ES-I3 (cell line): ENCODE data around the gene ACYP2.
"Not testable (repeated sequence)": the region's sequence is repeated elsewhere in the genome, so short reads cannot be mapped to it uniquely, and the experiment has no call there.

Source experiments
- H3K36me3 ChIP-seq: 2 replicates; pipeline ENCODE4 v1.6.1; 2013; ENCODE audit warnings: mild to moderate bottlenecking, low read length, control low read depth, moderate library complexity; ENCODE audit not compliant: insufficient read depth
- H3K4me1 ChIP-seq: 2 replicates; pipeline ENCODE4 v1.6.1; 2013; ENCODE audit warnings: mild to moderate bottlenecking, control low read depth, low read length; ENCODE audit not compliant: insufficient read depth
- H3K9ac ChIP-seq: 2 replicates; pipeline ENCODE4 v1.6.1; 2013; ENCODE audit warnings: low read depth, mild to moderate bottlenecking, low read length, moderate library complexity
- H3K9me3 ChIP-seq: 2 replicates; pipeline ENCODE4 v1.6.1; 2013; ENCODE audit warnings: mild to moderate bottlenecking, low read length, moderate library complexity; ENCODE audit not compliant: control insufficient read depth, insufficient read depth

Gene ACYP2

DNA sequence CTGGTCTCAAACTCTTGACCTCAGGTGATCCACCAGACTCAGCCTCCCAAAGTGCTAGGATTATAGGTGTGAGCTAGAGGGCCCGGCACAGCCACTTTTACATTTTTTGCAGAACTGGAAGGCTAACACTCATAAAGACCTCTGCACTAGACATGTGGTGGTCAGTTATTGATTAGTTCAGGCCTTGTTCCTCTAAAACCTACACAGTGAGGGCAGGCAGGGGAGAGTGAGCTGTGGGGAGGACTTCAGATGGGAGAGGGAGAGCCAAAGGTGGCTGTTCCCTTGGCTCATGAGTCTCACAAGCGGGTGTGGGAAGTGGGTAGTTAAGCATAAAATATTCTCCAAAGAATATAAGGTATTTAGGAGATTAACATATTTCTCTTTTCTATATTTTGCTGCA is 29.3 kb upstream of the ACYP2 start:
- no peak overlapping the region for H3K9ac ChIP-seq

DNA sequence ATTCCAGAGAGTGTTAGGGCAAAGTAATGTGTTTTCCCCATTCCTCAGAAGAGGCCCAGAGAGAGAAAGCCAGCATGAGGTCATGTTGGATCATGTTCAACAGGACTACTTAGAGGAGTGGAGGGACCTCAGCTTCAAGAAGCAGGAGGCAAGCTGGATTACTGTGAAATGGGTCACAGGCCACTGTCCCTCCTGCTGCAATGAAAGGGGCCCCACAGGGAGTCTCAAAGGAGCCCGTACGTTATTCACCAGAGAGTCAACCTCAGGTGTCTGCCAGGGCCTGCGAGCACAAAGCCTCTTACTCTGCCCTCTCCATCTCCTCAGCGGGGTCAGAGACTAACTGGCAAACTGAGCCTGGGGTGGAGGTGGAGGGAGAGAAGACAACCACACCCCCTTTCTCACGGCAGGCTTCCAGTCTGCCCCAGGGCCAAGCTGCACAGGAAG is 27.2 kb upstream of the ACYP2 start:
- Histone ChIP-seq H3K9me3 (no peaks in the 10 kb centered on the region), H3K4me1 (no peaks in the 10 kb centered on the region), H3K9ac (no peak overlapping the region), H3K36me3 (no peaks in the 10 kb centered on the region)

More for the DNA sequence above, 29.3 kb upstream of the ACYP2 start:
- H3K4me1 ChIP-seq = no peaks in the 10 kb centered on the region
- no peaks in the 10 kb centered on the region for H3K9me3 ChIP-seq
- H3K36me3 ChIP-seq = no peaks in the 10 kb centered on the region

DNA sequence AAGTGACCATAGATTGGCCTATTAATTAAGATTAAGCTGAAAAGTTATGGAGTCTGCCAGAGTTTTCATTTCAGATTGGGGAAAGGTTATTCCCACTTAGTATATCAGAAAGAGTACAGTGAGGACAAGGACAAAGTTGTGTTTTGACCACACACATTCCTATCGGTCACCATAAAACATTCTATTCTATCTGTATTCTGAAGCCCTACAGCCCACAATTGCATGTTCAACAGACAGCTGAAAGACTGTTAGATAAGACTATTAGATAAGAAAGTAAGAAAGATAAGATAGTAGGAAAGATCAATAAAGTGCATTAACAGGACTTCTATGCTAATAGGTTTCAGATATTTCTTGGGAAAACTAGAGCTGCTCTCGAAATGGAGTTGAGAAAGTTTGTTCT is 26.7 kb upstream of the ACYP2 start:
- Histone ChIP-seq H3K4me1 (no peaks in the 10 kb centered on the region), H3K9ac (no peak overlapping the region), H3K9me3 (no peaks in the 10 kb centered on the region), H3K36me3 (no peaks in the 10 kb centered on the region)

DNA sequence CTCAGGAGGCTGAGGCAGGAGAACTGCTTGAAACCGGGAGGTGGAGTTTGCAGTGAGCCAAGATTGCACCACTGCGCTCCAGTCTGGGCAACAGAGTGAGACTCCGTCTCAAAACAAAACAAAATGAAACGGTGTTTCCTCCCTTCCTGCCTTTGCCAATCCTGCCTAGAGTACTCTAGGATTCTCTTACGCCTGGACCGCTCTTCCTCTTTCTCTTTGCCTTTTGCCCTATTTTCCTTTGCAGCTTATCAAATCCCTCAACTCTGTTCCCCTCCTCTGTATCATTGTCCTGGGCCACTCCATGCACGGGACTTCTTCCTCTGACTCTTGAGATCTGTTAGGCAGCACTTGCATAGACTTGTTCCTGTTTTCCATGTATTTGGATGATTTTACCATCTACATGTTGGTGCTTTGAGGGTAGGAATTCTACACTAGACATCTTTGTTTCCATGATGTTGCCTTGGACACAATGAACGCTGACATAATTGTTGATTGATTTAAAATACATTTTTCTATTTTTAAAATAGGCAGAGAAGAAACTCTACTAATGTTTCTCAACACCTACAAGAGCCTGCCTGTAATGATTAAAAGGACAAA is 24.8 kb upstream of the ACYP2 start:
- no peaks in the 10 kb centered on the region for H3K9me3 ChIP-seq
- H3K9ac ChIP-seq = no peak overlapping the region
- H3K4me1 ChIP-seq = no peaks in the 10 kb centered on the region
- H3K36me3 ChIP-seq = no peaks in the 10 kb centered on the region

DNA sequence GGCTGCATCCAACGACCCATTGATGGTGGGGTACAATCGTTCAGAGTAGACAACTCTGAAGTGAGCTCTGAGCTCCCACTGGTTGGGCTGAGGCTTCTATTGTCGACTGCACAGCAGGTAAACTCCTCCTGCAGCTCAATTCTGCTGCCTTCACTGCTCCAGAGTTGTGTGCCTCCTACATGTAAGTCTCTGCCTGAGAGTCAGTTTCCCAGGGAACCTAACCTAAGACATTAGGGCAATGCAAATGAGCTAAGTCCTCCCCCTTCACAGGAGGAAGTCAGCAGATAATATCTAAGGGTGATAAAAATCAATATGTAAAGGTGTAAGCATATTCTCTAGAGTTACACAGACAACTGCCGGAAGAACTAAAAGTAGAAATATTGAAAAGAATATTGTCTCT is 22.5 kb upstream of the ACYP2 start:
- Histone ChIP-seq H3K36me3 (no peaks in the 10 kb centered on the region), H3K4me1 (no peaks in the 10 kb centered on the region), H3K9ac (no peak overlapping the region), H3K9me3 (no peaks in the 10 kb centered on the region)

DNA sequence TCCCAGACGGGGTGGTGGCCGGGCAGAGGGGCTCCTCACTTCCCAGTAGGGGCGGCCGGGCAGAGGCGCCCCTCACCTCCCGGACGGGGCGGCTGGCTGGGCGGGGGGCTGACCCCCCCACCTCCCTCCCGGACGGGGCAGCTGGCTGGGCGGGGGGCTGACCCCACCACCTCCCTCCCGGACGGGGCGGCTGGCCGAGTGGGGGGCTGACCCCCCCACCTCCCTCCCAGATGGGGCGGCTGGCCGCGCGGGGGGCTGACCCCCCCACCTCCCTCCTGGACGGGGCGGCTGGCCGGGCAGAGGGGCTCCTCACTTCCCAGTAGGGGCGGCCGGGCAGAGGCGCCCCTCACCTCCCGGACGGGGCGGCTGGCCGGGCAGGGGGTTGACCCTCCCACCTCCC is 20.0 kb upstream of the ACYP2 start:
- H3K9me3 ChIP-seq, H3K36me3 ChIP-seq, H3K4me1 ChIP-seq, H3K9ac ChIP-seq: not testable (repeated sequence)

DNA sequence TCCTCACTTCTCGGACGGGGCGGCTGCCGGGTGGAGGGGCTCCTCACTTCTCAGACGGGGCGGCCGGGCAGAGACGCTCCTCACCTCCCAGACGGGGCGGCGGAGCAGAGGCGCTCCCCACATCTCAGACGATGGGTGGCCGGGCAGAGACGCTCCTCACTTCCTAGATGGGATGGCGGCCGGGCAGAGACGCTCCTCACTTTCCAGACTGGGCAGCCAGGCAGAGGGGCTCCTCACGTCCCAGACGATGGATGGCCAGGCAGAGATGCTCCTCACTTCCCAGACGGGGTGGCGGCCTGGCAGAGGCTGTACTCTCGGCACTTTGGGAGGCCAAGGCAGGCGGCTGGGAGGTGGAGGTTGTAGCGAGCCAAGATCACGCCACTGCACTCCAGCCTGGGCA is 19.3 kb upstream of the ACYP2 start:
- not testable (repeated sequence) for H3K36me3 ChIP-seq, H3K9ac ChIP-seq, H3K4me1 ChIP-seq, H3K9me3 ChIP-seq

DNA sequence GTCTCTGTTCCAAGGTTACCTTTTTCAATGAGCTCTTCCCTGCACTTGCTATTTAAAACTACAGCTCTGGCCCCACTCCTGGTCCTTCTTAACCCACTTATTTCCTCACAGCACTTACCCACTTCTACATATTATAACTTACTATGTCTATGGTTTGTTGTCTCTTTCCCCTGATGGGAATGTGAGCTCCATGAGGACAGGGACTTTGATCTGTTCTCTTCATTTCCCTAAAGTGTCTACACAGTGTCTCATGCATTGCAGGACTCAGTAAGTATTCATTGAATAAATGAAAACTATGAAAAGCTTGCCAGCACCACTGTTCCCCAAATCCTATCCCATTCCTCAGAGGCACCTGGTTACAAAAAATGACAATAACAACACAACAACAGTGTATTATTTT is 18.3 kb upstream of the ACYP2 start:
- no peaks in the 10 kb centered on the region for H3K4me1 ChIP-seq
- H3K9ac ChIP-seq = no peak overlapping the region
- no peaks in the 10 kb centered on the region for H3K36me3 ChIP-seq
- no peaks in the 10 kb centered on the region for H3K9me3 ChIP-seq

DNA sequence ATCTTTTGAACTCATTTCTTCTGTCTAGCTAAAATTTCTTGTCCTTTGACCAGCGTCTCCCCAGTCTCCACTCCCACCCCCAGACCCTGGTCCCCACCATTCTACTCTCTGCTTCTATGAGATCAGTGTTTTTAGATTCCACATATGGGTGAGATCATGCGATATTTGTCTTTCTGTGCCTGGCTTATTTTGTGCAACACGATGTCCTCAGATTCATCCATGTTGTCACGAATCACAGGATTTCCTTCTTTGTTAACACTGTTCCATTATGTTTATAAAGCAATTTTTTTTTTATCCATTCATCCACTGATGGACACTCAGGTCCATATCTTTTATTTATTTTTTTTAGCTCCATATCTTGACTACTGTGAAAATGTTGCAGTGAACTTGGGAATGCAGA is 16.0 kb upstream of the ACYP2 start:
- Histone ChIP-seq H3K9me3 (no peaks in the 10 kb centered on the region), H3K9ac (no peak overlapping the region), H3K36me3 (no peaks in the 10 kb centered on the region), H3K4me1 (peaks cover 5% of the 10 kb centered on the region; the same call in 1 of the 2 replicates)

DNA sequence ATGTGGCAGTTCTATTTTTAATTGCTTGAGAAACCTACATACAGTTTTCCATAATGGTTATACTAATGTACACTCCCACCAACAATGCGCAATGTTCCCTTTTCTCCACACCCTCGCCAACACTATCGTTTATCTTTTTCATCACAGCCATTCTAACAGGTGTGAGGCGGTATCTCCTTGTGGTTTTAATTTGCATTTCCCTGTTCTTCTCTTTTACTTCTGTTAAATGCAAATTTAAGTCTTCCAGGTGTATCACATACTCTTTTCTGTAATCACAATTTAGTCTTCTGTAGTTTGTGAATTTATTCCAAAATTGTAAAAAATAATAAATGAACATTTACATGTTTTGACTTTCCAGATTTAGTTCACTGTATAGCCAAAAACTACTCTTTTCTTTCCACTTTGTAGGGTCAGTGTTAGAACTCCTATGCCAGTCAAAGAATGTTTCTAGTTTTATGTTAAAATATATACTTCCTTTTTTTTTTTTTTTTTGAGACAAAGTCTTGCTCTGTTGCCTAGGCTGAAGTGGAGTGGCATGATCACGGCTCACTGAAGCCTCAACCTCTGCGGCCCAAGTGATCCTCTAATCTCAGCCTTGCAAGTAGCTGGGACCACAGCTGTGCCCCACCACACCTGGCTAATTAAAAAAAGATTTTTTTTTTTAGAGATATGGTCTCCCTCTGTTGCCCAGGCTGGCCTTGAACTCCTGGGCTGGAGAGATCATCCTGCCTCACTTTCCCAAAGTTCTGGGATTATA is 15.4 kb upstream of the ACYP2 start:
- peaks cover 5% of the 10 kb centered on the region; the same call in 1 of the 2 replicates for H3K4me1 ChIP-seq
- H3K36me3 ChIP-seq = no peaks in the 10 kb centered on the region
- H3K9ac ChIP-seq = no peak overlapping the region
- no peaks in the 10 kb centered on the region for H3K9me3 ChIP-seq

DNA sequence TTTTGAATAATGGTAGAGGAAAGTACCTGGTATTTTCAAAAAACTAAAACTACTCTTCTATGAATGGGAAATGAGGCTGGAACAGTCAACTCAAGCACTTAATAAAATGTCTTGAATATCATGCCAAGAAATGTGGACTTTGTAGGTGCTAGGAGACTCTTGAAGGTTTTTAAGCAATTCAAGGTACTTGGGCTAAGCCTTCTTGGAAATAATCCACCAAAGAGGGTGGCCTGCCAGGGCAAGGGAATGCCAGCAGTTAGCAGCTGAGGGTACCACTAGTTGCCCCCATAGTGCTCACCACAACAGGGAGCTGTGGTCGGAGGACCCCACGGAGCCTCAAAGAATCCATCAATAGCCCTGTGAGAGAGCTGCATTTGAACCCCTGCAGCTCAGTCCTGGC is 14.6 kb upstream of the ACYP2 start:
- Histone ChIP-seq H3K9me3 (no peaks in the 10 kb centered on the region), H3K9ac (no peak overlapping the region), H3K36me3 (no peaks in the 10 kb centered on the region), H3K4me1 (peaks cover 5% of the 10 kb centered on the region; the same call in 1 of the 2 replicates)

DNA sequence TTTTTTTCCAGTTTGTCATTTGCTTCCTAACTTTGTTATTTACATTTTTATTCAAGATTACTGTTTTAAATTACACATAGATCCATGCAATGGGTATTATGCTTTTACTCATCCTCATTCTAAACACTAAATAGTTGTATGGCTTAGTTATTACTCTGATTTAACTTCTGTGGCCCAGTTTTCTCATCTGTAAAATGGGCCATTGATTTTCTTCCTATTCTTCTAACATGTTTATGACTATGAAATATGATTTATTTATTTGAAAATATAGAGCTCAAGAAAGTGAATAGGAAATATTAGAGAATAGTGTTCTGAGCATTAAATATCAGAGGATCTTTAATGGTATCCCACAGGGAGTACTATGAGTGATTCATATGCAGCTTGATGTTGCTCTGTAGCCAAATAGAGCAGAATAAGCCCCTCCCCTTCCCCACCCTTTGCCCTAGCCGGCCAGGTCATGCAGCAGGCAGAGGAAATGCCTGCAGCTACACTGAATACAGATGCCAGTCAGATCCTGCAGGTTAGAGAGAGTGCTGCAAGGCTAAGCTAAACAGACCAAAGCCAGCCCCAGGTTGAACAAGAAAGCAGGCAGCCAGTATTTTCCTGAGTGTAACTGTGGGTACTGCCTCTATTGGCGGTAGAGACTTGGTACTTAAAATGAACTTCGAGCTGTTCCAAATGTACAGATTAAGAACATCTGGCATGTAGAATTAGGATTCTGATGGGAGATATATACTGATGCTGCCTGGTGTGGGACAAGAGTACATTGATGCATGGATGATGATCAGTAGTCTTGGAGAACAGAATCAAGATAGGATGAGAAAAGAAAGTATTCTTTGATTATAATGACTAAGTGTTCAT is 11.7 kb upstream of the ACYP2 start:
- Histone ChIP-seq H3K9ac (no peak overlapping the region), H3K36me3 (no peaks in the 10 kb centered on the region), H3K9me3 (no peaks in the 10 kb centered on the region), H3K4me1 (peaks cover 5% of the 10 kb centered on the region; the same call in 1 of the 2 replicates)

DNA sequence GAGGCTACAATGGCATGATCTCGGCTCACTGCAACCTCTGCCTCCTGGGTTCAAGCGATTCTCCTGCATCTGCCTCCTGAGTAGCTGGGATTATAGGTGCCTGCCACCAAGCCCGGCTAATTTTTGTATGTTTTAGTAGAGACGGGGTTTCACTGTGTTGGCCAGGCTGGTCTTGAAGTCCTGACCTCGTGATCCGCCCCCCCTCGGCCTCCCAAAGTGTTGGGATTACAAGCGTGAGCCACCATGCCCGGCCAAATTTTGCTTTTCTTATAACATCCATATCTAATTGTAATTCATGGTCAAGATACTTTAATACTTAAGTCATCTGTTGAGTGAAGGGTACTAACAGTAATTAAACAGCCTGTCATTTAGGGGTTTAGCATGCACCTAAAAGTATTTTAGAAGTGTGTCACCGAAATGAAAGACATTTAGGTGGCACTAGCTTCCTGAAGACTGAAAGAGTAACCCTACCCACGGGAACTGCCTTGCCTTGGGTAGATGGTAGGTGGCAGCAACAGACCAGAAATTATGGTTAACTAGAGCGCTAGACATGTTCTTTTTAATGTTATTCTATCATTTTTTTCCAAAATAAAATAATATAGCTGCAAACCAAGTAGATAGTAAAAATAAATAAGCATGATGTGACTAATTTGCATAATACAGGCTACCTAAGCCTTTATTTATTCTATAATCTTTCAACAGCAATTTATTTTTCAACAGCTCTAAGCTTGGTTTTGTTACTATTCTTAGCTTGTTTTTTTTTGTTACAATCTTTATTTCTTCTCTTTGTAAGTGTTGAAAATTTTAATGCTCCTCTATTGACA is 8.6 kb upstream of the ACYP2 start:
- no peaks in the 10 kb centered on the region for H3K9me3 ChIP-seq
- H3K36me3 ChIP-seq = no peaks in the 10 kb centered on the region
- H3K9ac ChIP-seq = no peak overlapping the region
- H3K4me1 ChIP-seq = peaks cover 5% of the 10 kb centered on the region; the same call in 1 of the 2 replicates

DNA sequence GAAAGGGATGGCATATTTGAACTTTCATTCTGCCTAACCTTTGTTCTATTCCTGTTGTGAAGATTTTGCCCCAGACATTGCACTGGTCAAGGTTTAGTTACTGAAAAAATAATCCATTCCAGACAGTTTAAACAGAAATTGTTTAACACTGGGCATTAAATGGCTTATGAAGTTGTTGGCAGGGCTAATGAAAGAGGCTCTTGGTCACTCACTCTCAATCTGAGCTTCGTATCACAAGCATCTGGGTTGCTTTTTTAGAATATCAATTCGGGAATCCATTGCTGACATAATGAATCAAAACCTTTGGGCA is 8.0 kb upstream of the ACYP2 start:
- Histone ChIP-seq H3K9ac (no peak overlapping the region), H3K9me3 (no peaks in the 10 kb centered on the region), H3K4me1 (peaks cover 5% of the 10 kb centered on the region; the same call in 1 of the 2 replicates), H3K36me3 (no peaks in the 10 kb centered on the region)
